ENCODE results near the gene PLPP1.

Gene PLPP1

GRCh38 chr5:55402199-55402598, 132.6 kb downstream of the PLPP1 start:
- no peak for DNase-seq

- DNase-seq, result no peak
Observed at GRCh38 chr5:55393501-55394175, 141.1 kb downstream of the PLPP1 start.

DNA sequence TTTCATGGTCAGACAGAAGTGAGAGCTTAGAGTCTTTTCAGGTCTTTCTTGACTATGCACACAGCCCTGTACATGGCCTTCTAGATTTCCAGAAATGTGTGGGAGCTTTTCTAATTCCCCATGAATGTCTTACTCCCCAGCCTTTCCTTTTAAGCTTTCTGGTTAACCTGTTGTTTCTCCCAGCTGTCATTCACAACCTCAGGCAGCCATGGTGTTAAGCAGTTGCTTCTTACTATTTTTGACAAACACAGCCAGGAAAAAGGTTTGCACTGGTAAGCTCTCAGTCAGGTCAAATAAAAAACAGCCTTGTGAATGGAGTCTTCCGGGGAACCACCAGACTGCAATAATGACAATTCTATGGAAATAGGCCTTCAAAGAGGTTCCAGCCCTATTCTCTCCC, 142.1 kb downstream of the PLPP1 start:
- DNase-seq, result no peak

- DNase-seq, result no peak
Observed at GRCh38 chr5:55391707-55392106, 143.1 kb downstream of the PLPP1 start.

DNA sequence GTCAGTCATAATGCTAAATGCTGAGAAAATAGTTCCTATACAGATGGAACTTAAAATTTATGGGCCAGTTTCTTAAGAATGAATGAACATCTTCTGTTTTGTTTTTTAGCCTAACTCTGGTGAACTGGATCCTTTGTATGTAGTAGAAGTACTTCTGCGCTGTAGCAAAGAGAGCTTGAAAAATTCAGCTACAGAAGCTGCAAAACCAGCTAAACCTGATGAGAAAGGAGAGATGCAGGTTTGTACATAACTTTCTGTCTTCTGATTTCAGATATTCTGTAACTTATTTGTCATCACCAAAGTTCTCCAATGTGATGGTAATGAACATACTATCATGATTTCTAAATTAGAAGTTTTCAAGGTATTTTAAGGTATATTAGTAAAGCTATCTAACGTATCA, 146.9 kb downstream of the PLPP1 start:
- DNase-seq, result no peak

DNA sequence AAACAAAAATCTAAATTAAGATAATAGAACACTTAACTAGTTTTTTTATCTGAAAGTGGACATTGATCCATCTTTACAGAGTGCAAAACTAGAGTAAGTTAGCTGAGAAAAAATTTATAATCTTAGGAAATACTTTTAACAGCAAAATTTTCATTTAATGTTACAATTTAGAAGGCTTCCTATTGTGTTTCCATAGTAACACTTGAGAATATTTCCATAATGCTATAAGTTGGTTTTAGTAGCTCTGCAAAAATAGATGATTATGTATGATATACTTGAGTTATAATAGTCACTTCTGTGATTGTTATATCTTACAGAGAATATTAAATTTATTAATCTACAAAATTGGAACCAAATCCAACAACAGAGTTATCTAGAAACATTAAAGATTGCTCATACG, 148.4 kb downstream of the PLPP1 start:
- no peak for DNase-seq

DNA sequence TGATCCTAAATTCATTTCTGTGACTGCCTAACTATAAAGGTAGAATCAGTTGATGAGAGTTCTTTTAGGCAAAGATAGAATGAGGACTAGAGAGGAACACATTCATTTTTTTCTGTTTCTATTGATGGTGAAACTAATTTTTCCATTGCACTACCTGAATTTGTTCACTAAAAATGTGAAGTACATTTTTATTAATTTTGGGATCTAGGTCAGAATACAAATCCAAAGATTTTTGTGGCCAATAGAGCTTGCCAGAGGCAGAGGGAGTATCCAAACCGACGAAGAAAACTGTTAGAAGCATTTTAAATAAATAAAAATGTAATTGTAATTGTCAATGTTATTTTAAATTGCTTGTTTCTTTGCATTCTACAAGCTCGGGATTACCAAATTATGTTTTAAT, 148.9 kb downstream of the PLPP1 start:
- DNase-seq, result no peak

DNA sequence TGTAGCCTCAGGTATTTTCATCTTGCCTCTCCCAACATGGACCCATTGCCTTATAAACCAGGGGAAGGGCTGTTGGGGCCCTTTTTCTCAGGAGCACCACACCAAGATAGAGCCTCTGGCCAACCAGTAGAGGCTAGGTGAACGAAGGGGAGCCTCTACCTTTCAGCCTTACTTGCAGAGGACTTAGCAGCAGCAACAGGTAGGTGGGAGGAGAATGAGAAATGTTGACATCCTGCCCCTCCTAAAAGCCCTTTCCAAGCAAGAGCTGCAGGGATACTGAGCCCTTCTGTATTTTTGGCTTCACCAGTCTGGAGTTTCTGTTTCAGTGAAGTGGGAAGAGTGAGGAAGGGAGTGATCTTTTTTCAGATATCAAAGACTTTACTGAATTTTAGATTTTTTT, 149.5 kb downstream of the PLPP1 start:
- DNase-seq, result no peak

GRCh38 chr5:55384072-55384471, 150.7 kb downstream of the PLPP1 start:
- DNase-seq, result no peak

DNA sequence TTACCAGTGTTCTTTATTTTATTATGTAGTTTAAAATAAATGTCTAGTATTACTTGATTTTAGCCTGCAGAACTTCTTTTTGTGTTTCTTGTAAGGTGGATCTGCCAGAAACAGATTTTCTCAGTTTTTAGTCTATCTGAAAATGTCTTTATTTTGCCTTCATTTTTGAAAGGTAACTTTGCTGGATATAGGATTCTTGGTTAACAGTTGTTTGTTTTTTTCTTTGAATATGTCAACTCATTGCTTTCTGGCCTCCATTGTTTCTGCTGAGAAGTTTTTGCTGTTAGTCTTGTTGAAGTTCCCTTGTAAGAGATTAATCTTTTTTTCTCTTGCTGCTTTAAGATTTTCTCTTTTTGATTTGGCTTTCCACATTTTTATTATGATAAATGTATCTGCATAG, 151.5 kb downstream of the PLPP1 start:
- no peak for DNase-seq

DNA sequence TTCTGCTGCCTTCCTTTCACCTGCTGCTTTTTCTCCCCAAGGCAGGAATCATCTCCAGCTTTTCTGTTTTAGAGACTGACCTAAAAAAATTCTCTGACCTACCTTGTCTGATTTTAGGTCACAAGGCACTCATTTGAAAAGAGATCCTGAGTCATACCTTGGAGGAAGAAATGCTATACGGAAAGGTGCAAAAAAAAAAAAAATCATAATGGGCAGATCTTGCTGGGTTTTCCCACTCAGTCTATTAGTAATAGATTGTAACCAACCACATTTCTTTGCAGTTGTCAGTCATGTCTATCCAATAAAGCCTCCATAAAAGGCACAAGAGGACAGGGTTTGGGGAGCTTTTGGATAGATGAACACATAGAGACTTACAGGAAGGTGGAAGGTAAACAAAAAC, 157.0 kb downstream of the PLPP1 start:
- peak; percentile 18 for DNase-seq

All from activated CD4-positive, alpha-beta T cell treated with anti-CD3 and anti-CD28 coated beads, Interleukin-10, Interleukin-2, amounts not matched to agents 100 ng/mL and 50 ng/mL, durations not matched to agents 16 hours and 8 hours (primary cell).